ENCODE results near the gene IRX5.

DNA sequence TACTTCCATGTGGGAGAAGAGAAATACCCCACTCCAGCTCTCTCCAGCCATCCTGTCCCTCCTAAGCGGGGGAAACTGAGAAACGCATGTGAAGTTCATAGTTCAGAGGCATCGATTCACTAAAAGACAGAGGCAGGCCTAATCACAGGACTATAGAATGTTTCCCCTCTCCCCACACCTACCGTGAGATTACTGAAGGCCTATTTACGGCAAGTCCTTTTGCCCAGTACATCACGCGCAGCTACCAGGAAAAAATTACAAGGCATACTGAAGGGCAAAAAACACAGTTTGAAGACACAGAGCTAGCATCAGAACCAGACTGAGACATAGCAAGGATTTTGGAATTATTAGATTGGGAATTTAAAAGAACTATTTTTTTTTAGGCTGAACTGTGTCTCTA is 29.1 kb upstream of the IRX5 start:
- no peak for TF ChIP-seq ZBTB7A (IDR thresholded peaks at IDR 0.05; ENCODE audit: low read depth)
- TF ChIP-seq TAF1 (IDR thresholded peaks at IDR 0.05; ENCODE audit: low read depth) = no peak
- TF ChIP-seq EP300 (IDR thresholded peaks at IDR 0.05; ENCODE audit: borderline replicate concordance) = no peak

Measured in Ishikawa (cell line).